ENCODE results near the gene PITPNC1. TPM values are rescaled to one million over a fixed set of nuclear protein-coding genes. Genes with fewer than 3 reads are reported as not detected.
A peak's percentile ranks its signal among the peaks of the same experiment; 100 is the strongest.
"Not testable (repeated sequence)": the region's sequence is repeated elsewhere in the genome, so short reads cannot be mapped to it uniquely, and the experiment has no call there.

The PITPNC1 gene
- total RNA-seq, 2 donors from 2014 or later = 12.5 to 18.1 TPM

DNA sequence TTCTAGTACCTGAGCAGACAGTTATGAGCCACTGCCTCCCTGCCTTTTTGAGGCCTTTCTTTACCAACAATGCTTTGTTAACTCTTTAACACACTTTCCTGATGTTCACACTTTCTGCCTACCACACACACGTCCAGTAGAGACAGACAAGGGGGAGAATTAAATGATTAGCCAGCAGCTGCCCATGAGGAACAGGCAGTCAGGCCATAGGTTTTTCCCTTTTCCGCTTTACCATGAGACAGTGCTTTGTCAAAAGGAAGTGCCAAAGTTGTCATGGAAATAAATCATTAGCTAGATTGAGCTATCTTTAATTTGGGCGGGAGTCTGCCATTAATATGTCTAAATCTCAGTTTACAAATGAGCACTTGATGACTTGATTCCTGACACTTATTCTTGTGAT, 102.1 kb downstream of the PITPNC1 start:
- Histone ChIP-seq H3K4me1 (peaks cover 0 to 17% of the 10 kb centered on the region in 2 donors), H3K27me3 (no peaks in the 10 kb centered on the region)
- DNase-seq (ENCODE audit: low spot score) = no peak

DNA sequence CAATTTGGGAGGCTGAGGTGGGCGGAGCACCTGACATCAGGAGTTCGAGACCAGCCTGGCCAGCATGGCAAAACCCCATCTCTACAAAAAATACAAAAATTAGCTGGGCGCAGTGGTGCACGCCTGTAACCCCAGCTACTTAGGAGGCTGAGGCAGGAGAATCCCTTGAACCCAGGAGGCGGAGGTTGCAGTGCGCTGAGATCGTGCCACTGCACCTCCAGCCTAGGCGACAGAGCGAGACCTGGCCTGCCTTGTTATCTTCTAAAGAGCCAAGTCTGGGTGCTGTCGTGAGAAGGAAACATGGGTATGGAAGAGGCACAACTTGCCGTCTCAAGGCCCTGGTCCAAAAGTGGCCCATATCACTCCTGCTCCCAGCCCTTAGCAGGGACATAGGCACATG, 103.9 kb downstream of the PITPNC1 start:
- DNase-seq (ENCODE audit: low spot score) = peak; percentile 44
- H3K4me3 ChIP-seq, H3K36me3 ChIP-seq, H3K9me3 ChIP-seq, H3K27ac ChIP-seq, H3K27me3 ChIP-seq, H3K4me1 ChIP-seq: not testable (repeated sequence)

More for the DNA sequence above, 102.1 kb downstream of the PITPNC1 start:
- Histone ChIP-seq H3K27ac (peak overlapping the region; percentile 20 to 54), H3K9me3 (no peaks in the 10 kb centered on the region), H3K36me3 (no peaks in the 10 kb centered on the region), H3K4me3 (no peak overlapping the region)
- TF ChIP-seq, protein P1, sequence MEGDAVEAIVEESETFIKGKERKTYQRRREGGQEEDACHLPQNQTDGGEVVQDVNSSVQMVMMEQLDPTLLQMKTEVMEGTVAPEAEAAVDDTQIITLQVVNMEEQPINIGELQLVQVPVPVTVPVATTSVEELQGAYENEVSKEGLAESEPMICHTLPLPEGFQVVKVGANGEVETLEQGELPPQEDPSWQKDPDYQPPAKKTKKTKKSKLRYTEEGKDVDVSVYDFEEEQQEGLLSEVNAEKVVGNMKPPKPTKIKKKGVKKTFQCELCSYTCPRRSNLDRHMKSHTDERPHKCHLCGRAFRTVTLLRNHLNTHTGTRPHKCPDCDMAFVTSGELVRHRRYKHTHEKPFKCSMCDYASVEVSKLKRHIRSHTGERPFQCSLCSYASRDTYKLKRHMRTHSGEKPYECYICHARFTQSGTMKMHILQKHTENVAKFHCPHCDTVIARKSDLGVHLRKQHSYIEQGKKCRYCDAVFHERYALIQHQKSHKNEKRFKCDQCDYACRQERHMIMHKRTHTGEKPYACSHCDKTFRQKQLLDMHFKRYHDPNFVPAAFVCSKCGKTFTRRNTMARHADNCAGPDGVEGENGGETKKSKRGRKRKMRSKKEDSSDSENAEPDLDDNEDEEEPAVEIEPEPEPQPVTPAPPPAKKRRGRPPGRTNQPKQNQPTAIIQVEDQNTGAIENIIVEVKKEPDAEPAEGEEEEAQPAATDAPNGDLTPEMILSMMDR (IDR thresholded peaks at IDR 0.05) = no peak

DNA sequence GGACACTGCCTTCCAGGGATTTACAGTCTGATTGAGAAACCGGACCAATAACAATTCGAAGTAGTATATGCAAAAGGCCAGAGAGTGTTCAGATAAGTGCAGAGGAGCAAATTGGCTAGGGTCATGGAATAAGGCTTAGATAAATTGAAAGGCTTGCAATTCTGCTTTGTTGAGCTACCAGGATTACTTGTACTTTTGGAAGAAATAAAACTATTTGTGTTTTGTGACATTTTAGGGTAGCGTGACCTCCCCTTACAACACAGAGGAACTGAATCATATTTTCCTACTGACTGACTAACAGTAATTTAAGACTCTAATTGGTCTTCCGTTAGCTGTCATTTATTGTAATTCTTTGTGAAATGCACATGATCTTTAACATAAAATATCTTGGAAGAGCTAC, 104.7 kb downstream of the PITPNC1 start:
- H3K27me3 ChIP-seq = no peaks in the 10 kb centered on the region
- H3K27ac ChIP-seq = no peak overlapping the region
- TF ChIP-seq, protein P1 (IDR thresholded peaks at IDR 0.05) = no peak
- H3K36me3 ChIP-seq = no peaks in the 10 kb centered on the region
- no peaks in the 10 kb centered on the region for H3K4me1 ChIP-seq
- no peak for DNase-seq (ENCODE audit: low spot score)
- no peaks in the 10 kb centered on the region for H3K9me3 ChIP-seq
- H3K4me3 ChIP-seq = no peak overlapping the region

DNA sequence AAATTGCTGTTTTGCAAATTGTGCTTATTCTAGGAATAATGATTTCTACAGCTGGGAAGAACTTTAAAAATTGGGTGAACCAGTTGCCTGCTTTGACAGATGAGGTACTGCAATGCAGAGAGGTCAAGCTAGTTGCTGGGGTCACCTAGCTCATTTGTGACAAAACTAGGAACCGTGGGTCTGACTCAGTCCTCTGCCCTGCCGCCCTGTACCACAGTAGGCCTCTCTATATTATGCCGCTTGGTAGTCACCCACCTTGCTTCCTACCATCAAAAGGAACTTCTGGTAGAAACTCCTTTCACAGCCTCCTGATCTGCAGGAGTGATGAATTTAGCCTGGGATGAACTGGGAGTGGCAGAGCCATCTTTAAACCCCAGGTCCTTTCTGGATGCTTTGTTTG, 105.7 kb downstream of the PITPNC1 start:
- Histone ChIP-seq H3K36me3 (no peaks in the 10 kb centered on the region), H3K4me3 (no peak overlapping the region), H3K27me3 (no peaks in the 10 kb centered on the region), H3K4me1 (peaks cover 0 to 2% of the 10 kb centered on the region in 2 donors), H3K27ac (no peak overlapping the region), H3K9me3 (no peaks in the 10 kb centered on the region)
- TF ChIP-seq, protein P1 (IDR thresholded peaks at IDR 0.05) = no peak
- no peak for DNase-seq (ENCODE audit: low spot score)

DNA sequence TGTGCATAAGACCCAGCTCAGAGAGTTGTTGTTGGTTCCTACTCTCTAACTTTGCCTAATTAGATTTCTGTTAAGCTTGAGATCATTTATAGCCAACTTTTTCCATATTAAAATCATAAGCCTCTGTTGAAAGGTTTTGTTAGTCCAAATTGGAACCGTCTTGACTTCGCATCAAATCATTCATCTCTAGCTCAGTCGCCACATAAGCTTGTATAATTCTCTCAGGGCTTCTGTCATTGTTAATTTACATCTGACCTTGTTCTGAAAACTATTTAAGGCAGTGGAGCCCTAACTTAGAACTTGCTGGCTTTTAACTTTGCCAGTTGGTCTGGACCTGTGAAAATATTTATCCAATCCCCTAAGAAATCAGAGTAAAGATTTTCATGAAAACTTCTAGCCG, 107.2 kb downstream of the PITPNC1 start:
- TF ChIP-seq, protein P1 (IDR thresholded peaks at IDR 0.05) = no peak
- Histone ChIP-seq H3K27ac (no peak overlapping the region), H3K9me3 (no peaks in the 10 kb centered on the region), H3K4me3 (no peak overlapping the region), H3K36me3 (no peaks in the 10 kb centered on the region), H3K4me1 (peaks cover 0 to 10% of the 10 kb centered on the region in 2 donors), H3K27me3 (no peaks in the 10 kb centered on the region)
- no peak for DNase-seq (ENCODE audit: low spot score)

DNA sequence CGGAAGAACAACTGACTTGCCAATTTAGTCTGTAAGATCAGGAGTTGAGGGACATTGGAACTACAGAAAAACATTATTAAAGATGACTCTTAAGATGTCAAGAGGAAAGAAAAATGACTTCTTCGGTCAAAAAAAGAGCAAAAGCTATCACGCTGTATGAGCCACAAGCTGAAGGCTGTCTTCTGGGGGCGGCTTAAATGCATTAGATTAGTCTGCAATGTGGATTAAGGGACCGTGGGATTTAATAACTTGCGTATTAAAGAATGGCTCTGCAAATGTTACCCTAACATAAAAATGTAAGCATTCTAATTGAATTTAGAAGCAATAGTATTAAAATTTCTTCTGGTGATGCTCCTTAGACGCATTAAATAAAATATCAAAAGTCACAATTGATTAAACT, 108.6 kb downstream of the PITPNC1 start:
- TF ChIP-seq, protein P1 (IDR thresholded peaks at IDR 0.05) = no peak
- peaks cover 0 to 16% of the 10 kb centered on the region in 2 donors for H3K4me1 ChIP-seq
- no peak overlapping the region for H3K27ac ChIP-seq
- no peak for DNase-seq (ENCODE audit: low spot score)
- no peak overlapping the region for H3K4me3 ChIP-seq
- H3K27me3 ChIP-seq = no peaks in the 10 kb centered on the region
- no peaks in the 10 kb centered on the region for H3K9me3 ChIP-seq
- H3K36me3 ChIP-seq = no peaks in the 10 kb centered on the region

All from right atrium auricular region (tissue), 2 donors.